K562 treated with DMSO at 1 percent for 24 hours (cell line): Measurements from ENCODE around the gene ATP10B. TPM values are rescaled to one million over a fixed set of nuclear protein-coding genes. Genes with fewer than 3 reads are reported as not detected.

Experiments
- total RNA-seq: library from RNA; unstranded; fragments of 300-600 nt; gene quantifications from 2 replicates; pipeline ENCODE4 v1.2.3, GENCODE V29; 2022; ENCODE audit warnings: low read depth; ENCODE audit not compliant: insufficient read depth

ATP10B gene
- total RNA-seq: not detected in 2 replicates

GRCh38 chr5:160852049-160852448 is at the start of gene ATP10B:
Gene ATP10B, minus strand, starts transcription at chr5:160852211. Its CDS starts 164,137 bp downstream, at chr5:160688074.

